Breast epithelium (tissue), 3 donors: ENCODE data around the gene ADGRV1.

Source experiments
- CTCF ChIP-seq, 3 donors: fragments of 450-650 bp; IDR thresholded peaks; one replicate each; pipeline ENCODE4 v1.5.1; 2016 to 2017; ENCODE audit warnings: antibody characterized with exemption in 3 of 3, mild to moderate bottlenecking in 3 of 3, moderate library complexity in 3 of 3
- POLR2A ChIP-seq: fragments of 450-650 bp; IDR thresholded peaks from one replicate; pipeline ENCODE4 v1.6.1; 2016; ENCODE audit warnings: antibody characterized with exemption, mild to moderate bottlenecking, moderate library complexity

GRCh38 chr5:91187032-91187431, 628.4 kb downstream of the ADGRV1 start:
- TF ChIP-seq POLR2A (no peak), CTCF (IDR thresholded peaks at IDR 0.05) (no peak)
